HG02763 (cell line): ENCODE data around the gene ZNF275.
"Not testable (repeated sequence)": the region's sequence is repeated elsewhere in the genome, so short reads cannot be mapped to it uniquely, and the experiment has no call there.

Experiments used
- ATAC-seq: cut with Tn5 transposase; IDR thresholded peaks from one replicate; pipeline ENCODE4 v1.9.1; 2021; ENCODE audit warnings: mild to moderate bottlenecking, moderate library complexity; ENCODE audit not compliant: unreplicated experiment

The ZNF275 gene

GRCh38 chrX:153353416-153353815 lies 19.5 kb downstream of the ZNF275 start:
- no peak for ATAC-seq

DNA sequence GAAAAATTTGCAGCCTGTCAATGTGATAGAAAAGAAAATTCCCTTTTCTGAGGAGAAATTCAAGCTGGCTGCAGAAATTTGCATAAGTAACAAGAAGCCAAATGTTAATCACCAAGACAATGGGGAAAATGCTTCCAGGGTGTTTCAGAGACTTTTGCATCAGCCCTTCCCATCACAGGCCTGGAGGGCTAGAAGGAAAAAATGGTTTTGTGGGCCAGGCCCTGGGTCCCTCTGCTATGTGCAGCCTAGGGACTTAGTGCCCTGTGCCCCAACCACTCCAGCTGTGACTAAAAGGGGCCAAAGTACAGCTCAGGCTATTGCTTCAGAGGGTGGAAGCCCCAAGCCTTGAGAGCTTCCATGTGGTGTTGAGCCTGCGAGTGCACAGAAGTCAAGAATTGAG lies 23.9 kb downstream of the ZNF275 start:
- no peak for ATAC-seq

DNA sequence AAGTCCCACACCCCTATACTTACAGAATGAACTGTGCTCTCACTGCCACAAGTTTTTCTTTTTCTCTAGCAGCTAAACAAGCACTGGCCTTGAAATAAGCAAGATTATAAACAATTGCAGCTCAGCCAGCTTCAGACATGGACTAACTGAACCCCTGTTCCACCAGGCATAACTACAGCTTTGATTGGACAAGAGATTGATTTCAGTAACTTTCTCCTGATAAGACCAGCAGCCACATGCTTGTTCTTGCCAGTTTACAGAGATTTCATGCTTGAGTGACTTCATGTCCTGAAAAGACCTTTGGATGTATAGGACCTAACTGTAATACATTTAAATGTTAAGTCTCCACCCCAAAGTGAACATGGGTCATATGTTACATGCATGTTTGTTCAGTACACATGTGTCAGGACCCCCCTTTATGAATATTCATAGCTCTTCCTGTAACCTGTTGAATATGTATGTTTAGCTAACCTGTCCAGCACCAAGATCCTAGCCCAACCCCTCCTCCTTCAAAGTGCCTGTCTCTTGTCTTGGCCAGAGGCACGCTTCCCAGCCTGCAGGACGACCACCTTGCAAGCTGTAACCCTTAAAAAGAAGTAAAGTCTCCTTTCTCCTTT lies 27.9 kb downstream of the ZNF275 start:
- ATAC-seq, result no peak

- ATAC-seq, result no peak
These were observed 31.7 kb downstream of the ZNF275 start for GRCh38 chrX:153365670-153366069.

GRCh38 chrX:153366119-153366518 lies 32.2 kb downstream of the ZNF275 start:
- ATAC-seq, result no peak

GRCh38 chrX:153366878-153367538 lies 33.1 kb downstream of the ZNF275 start:
- no peak for ATAC-seq

GRCh38 chrX:153370293-153371055 lies 36.5 kb downstream of the ZNF275 start:
- ATAC-seq, result no peak

- ATAC-seq, result no peak
These were observed 37.3 kb downstream of the ZNF275 start for GRCh38 chrX:153371256-153371655.

DNA sequence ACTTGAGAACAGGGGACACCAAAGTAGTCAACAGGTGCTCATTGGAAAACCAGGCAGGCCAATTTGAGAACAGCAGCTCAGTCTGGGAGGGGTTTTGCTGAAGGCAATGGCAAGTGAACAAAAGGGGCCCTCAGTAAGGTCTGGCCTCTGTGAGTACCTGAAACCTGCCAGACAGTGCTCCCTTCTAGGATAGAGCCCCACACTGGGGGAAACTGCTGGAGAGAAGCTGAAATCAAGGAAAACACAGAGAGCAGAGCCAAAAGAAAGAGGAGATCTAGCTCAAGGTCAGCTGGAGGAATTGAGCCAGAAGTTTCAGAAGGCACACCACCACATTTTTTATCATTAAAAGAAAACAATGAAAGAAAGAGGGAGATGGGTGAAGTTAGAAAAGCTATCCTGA lies 39.0 kb downstream of the ZNF275 start:
- ATAC-seq, result no peak

GRCh38 chrX:153374426-153374825 lies 40.5 kb downstream of the ZNF275 start:
- ATAC-seq, result no peak

DNA sequence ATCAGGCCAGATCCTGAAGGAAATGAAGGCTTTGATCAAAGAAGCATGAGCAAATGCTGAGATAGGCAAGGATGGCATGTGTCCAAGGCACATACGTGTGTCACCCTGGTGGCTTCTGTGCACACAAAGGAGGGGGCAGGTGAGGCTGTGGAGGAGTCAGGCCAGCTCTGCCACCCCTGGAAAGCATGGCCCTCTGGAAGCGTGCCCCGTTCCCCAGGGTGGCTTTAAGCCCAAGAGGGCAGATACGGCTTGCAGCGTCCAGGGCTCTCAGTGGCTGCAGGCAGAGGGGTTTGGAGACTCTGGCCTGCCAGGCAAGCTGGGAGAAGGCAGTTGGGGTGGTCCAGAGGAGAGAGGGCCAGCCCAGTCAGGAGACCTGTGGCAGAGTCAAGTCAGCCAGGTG lies 41.6 kb downstream of the ZNF275 start:
- ATAC-seq, result no peak

DNA sequence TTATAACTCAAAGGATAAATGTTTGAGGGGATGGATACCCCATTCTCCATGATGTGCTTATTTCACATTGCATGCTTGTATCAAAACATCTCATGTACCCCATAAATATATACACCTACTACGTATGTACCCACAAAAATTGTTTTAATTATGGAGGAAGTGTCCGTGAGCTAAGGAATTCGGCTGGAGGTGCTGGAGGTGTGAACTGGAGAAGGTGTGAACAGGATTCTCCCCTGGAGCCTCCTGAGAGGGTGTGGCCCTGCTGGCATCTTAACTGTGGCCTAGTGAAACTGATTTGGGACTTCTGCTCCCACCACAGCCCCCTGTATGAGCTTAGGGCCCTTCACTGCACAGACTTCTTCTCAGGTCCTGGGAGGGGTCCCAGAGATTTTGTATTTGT lies 43.8 kb downstream of the ZNF275 start:
- ATAC-seq, result no peak

- ATAC-seq, result no peak
These were observed 44.7 kb downstream of the ZNF275 start for GRCh38 chrX:153378607-153379006.

GRCh38 chrX:153379508-153379907 lies 45.6 kb downstream of the ZNF275 start:
- no peak for ATAC-seq

DNA sequence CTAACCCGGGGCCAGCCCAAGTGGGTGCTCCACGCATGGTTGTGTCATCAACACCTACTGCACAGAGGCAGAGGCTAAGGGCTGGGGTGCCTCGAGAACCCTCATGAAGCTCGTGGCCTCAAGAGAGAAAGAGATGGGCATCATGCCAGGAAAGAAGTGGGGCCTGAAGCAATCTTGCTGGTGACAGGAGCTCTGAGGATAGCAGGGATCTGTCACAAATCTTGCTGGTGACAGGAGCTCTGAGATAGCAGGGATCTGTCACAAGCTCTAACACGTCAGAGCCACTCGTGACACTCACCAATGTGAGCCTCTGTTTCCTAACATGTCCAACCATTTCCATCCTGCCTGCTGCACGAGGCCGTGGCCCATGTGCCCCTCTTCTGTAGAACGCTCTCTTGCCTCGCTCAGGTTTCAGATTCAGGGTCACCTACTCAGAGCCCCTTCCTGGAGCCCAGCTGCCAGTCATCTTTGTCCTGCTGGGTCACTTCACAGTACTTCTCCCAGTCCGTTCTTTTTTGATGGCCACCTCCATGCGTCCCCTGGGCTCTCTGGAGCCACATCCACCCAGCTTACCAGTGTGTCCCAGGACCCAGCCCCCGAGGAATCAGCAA lies 46.1 kb downstream of the ZNF275 start:
- ATAC-seq, result no peak

DNA sequence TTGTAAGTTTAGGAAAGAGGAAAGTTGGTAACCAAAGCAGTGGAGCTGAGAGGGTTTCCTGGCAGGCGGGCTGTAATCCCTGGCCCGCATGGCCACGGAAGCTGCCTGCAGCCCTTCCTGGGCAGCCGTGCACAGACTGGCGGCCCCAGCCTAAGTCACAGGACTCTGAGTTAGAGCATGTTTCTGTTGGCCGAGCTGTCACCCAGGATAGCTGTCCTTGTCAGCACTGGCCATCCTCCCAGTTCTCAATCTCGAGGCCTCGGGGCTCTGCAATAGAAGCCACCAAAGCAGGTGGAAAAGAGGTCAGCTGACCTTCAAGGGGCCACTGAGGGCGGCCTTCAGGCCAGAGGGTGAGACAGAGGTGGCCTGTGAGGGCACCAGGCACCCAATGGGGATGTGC lies 46.7 kb downstream of the ZNF275 start:
- ATAC-seq, result no peak

DNA sequence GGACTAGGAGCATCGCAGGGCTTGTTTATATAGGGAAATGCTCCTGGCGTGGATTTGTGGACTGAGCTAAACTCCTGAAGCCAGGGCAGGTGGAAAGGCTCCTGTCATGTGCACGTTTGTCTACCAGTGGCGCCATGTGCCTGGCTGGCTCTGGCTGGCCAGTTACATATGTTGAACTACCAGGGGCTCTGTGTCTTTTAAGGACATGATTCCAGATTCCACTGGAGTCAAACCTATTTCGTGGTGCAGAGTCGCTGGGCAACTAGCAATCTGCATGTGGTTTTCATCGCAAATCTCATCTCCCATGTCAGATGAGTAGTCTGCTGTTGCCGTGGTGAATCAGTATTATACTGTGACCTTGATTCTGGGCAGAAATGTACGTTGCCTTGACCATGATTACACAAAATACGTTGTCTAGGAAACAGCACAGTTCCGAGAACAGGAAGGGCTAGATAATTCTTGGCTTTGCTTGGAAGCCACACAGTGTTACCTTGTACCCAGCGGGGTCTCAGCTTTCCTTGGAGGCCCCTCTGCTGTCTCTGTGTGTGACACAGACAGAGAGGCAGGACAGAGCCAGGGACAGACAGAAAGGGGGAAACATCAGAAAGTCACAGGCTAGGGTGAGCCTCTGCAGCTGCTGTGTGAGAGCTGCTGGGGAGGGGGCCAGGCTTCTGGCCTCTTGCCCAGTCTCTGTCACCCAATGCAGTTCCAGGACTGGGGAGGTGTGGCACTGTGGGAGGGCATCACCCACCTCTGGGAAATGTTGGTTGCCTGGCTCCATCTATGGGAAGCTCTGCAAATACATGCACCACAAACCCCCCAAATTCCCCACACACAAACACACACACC lies 48.0 kb downstream of the ZNF275 start:
- no peak for ATAC-seq

GRCh38 chrX:153382563-153383482 lies 48.9 kb downstream of the ZNF275 start:
- ATAC-seq, result no peak

- ATAC-seq, result no peak
These were observed 50.4 kb downstream of the ZNF275 start for GRCh38 chrX:153384390-153384789.

DNA sequence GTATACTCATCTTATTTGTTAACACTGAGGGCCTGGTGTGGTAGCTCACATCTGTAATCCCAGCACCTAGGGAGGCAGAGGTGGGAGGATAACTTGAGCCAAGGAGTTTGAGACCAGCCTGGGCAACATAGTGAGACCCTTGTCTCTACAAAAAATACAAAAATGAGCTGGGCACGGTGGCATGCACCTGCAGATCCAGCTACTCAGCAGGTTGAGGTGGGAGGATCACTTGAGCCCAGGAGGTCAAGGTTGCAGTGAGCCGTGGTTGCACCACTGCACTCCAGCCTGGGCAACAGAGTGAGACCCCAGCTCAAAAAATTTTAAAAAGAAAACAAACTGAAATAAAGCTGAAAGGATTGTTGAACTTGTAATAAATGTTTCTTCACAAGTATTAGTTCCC lies 51.0 kb downstream of the ZNF275 start:
- not testable (repeated sequence) for ATAC-seq
